ENCODE measurements around the gene TMEM72.

Gene TMEM72

DNA sequence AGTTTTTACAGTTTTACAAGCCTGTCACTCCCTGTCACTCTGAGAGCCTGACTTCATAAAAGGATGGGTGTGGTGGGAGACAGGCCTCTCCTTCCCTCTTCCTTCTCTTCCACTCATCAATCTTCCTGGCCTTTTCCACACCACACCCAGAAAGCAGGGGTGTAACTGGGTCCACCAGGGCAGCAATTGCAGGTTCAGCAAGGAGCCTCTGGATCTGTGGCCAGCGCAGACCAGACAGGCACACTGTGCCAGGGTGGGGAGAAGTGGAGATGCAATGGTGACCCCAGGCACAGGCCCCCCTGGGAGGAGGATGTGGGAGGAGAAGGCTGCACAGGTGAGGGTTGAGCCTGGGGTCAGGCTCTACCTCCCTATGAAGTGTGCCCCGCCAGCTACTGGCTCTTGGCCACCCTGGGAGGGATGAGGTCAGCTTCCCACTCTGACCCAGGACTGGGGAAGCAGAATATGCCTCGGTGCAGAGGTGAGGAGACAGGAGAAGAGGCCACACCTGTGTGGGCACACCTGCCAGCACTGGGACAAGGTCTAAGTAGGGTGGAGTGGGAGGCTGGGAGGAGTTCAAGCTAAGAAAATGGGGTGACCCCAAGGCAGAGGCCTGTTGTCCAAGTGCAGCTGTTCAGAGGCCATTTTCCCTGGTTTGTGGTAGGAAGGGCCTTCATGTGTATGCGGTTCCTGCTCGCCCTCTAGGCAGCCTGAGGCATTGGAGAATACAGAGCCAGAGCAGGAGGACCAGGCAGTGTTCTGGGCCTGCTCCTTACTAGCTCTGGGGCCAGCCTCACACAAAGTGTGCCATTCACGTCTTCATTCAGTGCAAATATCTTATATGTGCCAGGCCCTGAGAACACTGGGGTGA, 20.2 kb upstream of the TMEM72 start:
- DNase-seq: no peak

DNA sequence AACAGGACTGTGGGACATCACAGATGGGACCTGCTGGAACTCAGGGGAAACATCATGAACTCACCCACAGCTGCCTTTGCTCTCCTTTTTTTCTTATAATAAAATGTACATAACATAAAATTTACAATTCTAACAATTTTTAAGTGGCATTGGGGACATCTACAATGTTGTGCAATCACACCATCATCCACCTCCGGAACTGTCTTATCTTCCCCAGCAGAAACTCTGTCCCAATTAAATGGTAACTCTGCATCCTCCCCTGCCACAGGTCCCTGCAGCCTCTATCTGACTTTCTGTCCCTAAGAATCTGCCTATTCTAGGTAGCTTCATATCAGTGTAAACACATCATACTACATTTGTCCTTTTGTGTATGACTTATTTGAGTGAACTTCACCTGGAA, 19.4 kb upstream of the TMEM72 start:
- no peak for DNase-seq

DNA sequence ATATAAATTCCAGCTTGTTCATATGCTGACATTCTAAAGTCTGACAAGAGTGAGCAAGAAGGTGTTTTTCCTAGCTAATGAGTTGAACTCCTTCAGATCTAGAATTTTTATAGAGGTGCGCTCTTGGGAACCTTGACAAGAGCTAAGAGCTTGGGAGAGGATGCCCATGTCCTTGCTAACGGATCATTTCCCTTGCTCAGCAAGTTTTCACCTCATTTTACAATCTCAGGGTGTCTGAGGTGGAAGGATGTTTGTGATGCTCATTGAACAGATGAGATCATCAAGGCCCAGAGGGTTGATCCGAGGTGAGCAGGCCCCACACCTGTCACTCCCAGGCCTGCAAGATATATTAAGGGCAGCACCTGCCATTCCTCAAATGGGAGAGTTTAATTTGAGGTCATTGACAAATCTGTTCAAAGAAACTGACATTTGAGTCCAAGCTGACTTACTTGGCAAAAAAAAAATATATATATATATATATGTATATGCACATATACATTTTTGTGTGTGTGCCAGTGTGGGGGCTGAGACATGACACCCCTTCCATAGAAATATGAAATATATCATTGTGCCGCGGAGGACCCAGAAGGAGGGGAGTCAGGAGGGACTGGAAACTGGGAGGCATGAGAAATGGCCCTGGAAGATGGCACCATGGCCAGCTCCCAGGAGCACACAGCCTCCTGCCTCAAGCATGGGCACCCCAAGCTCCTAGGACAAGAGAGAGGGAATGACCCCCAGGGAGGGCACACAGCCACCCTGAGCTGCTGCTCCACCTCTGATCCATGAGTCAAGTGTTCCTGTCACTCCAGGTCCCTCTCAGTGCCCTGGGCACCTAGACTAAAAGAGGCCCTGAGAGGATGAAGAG, 17.3 kb upstream of the TMEM72 start:
- DNase-seq: no peak

DNA sequence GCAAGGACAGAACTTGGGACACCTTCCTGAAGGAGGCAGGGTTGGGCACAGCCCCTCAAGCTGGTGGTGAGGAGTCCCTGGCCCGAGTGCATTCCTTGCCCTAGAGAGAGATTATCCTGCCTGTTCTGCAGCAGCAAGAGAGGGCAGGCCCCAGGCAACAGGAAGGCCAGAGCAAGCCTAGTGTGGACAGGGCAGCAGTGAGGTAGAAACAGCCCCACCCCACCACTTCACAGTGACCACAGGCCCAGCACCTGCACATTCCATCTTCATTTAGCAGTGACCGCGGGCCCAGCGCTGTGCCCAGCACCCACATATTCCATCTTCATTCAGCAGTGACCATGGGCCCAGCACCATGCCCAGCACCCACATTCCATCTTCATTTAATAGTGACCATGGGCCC, 16.4 kb upstream of the TMEM72 start:
- DNase-seq: no peak

DNA sequence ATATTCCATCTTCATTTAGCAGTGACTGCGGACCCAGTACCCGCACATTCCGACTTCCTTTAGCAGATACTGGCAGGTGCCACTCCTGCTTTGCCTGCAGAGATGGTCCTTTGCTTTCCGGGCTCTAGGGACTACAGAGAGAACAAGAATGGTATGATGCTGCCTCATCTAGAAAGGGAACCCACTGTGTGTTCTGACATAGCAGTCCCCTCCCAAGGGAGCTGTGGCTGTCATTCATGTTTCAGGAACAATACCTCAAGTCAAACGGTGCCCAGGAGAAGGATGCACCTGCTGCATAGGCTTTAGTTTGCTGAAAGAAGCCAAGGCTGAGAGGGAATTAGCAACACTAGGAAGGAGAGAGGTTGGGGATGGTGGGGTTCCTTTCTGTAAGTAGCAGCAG, 15.9 kb upstream of the TMEM72 start:
- no peak for DNase-seq

DNA sequence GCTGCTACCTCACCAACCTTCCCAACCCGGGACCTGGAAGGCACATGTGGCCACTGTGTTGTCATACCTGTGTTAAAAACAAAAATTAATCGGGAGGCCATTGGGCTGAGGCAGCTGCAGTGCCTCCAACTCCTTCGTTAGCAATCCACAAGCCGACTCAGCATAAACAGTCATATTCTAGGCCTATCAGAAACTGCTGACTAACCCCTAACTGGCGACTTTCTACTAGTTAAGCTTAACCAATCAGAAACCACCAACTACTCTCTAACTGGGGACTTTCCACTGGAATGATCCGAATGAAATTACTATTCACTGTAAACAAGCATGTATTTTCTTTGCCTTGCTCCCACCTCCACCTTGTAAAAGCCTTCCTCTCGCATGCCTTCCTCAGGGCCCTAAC, 14.1 kb upstream of the TMEM72 start:
- DNase-seq: no peak

DNA sequence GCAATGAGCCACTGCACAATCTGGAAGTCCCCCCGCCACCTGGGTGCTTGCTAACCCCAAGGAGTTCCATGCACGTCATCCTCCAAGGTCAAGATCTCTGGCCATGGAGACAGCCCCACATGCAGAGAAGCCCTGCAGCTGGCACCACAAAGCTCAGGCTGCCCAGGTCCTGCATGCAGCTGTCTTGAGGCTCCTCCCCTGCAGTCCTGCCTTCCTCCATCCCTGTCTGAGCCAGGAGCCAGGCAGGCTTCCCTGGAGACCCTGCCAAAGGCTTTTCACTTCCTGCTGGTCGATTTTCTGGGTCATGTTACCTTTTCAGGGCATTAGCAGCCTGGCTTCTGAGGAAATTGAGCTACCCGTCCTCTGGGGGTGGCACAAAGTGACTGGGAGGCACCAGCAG, 12.5 kb upstream of the TMEM72 start:
- no peak for DNase-seq

DNA sequence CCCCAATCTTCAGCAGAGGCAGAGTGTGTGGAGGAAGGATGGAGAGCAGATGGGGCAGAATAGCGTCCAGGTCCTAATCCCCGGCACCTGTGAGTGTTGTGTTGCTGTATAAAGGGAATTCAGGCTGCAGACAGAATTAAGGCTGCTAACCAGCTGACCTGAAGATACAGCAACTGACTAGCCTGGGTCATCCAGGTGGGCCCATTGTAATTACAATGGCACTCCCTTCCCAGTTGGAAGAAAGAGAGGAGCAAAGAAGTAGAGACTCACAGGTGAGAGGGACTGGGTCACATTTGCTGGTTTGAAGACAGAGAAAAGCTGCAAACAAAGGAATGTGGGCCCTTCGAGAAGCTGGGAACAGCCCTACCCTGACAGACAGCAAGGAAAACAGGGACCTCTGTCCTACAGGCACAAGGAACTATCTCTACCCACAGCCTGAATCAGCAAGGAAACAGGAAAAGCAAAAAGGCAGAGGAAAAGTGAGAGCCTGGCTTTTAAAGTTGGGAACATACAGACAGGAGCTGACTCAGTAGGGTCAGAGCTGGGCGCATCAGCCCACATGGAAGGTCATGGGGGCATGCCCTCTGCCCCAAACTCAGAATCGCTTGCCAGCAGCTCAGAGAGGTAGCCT, 11.6 kb upstream of the TMEM72 start:
- no peak for DNase-seq

DNA sequence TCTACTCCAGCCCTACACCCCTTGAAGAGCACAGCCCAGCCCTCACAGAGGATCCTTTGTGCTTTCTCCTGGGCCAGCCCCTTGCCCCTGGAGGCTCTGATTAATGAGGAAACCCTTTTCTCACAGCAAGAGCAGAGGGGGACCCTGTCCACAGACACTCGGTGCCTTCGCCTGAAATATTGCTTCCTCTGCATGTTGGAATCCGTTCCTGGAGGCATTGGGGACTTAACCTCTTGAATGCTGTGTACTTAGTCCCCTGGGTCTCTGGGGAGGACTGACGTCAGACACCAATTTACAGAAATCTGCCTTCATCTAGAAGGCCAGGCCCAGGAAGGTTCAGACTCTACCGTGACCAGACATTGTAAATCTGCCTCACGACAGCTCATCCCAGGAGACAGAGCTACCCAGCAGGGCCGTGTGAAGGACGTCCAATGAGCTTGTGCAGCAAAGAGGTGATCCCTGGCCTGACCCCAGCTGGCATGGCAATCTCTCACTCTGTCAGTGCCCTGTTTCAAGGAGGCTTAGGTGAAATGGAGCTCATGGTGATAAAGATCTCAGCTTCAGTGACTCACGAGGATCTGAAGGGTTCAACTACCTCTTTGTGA, 8.1 kb upstream of the TMEM72 start:
- no peak for DNase-seq

DNA sequence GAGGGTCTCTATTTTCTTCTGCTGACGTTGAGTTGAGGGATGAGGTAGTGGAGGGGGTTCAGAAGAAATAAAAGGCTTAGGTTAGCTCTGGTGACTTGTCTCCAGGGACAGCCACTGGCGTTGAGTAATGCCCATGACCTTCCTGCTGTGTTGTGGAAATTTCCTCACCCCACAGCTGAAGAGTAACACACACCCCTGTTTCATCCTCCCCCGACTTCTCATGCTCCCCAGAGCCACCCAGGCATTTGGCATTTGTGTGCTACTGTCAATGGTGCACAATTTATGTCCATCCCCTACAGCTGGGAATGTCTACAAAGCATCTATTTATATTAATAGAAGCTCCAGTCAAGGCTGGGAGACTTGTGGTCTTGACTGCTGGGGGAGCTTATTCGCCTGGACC, 4.7 kb upstream of the TMEM72 start:
- no peak for DNase-seq

DNA sequence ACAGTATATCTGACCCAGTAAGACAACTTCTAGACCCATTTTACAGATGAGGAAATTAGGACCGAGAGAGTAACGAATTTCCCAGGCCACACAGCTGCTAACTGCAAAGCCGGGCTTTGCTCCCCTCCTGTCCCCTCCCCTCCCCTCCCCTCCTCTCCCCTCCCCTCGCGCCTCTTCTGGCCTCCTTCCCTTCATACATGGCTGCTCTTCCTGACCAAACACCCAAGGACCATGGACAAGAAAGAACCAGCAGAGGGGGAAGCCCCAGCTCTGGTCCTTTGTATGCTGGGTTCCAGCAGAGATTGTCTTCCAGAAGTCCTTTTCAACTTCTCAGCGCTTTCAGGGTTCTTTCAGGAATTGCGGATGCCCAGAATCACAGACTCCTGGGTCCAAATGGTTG, 3.6 kb upstream of the TMEM72 start:
- no peak for DNase-seq

DNA sequence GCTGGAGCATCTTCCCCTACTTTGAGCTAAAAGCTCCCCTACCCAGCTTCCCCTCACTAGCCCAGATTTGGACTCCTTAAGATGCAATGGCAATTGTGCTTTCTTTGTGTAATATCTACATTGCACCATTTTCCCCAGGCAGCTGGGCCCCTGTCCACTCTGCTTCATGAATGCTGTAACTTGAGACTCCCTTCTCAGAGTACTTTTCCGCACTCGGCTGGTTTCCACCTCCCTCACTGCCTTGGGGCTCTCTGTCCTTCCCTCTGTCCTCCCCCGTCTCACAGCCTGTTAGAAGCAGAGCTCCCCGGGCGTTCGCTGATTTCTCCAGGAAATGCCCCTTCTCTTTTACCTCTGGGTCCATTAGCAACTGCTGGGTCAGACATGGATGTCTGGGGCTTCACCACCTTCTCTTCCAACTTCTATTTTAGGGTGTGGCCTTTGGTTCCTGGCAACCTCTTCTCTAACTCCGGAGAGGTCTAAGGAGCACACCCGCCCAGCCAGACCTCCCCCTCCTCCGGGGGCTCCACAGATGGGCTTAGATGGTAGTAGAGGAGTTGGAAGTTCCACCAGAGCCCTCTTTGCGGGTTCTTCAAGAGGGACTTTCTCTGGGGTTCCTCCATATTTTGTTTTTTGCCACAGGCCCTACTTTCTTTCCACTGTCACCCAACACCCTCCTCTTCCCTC, 2.9 kb upstream of the TMEM72 start:
- no peak for DNase-seq

DNA sequence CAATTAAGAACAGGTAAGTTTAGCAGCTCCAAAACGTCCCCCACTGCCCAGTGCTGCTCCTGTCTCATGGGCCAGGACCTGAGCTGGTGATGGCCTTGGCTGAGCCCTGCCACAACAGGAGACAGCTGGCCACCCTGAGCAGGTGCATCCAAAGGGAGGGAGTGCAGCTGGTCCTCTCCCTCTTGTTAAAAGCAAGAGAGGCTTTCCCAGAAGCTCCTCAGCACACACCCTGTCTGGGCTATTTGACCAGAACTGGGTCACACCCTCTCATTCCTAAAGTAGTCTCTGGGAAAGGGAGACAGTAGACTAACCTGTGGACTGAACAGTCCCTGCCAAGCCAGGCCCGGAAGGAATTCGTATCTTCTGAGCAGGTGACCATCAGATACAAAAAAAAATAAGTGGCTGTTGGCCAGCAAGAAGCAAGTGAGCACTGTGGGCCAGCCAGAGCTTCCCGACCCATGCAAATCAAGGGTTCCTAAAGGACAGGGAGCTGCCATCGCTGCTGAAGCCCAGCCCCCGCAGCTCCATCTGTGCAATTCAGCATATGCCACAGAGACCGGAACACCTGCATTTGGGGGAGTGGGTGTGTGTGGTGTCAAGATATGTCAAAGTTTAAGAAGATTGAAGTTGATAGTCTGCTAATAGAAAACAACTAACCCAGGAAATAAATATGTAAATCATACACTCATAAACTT, 2.1 kb upstream of the TMEM72 start:
- no peak for DNase-seq

DNA sequence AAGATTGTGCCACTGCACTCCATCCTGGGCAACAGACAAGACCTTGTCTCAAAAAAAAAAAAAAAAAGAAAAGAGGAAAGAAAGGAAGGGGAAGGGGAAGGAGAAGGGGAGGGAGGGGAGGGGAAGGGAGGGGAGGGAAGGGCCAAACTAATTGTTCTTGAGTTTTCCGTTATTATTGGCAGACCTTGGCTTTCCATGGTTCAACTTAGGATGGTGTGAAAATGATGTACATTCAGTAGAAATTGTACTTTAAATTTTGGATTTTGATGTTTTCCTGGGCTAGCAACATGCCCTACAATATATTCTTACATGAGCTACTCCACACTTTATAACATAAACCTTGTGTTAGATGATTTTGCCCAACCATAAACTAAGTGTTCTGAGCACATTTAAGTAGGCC, 1.2 kb upstream of the TMEM72 start:
- no peak for DNase-seq

DNA sequence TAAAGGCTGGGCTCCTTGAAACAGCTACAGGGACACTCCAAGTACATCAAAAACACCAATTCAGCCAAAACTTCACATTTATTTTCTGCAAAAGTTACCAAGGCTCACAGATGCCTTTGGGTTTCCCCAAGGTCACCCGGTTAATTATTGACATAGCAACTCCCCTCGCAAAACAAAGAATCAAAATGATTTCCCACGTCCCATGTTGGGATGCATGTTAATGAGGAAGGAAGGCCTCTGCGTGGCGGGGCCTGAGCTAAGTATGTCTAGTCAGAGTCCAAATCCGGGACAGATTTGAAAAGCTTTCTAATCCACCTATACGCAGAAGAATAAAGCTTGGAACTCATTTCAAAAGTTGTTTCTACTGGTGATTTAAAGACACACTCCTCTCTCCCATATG, 535 bp upstream of the TMEM72 start:
- DNase-seq: no peak

DNA sequence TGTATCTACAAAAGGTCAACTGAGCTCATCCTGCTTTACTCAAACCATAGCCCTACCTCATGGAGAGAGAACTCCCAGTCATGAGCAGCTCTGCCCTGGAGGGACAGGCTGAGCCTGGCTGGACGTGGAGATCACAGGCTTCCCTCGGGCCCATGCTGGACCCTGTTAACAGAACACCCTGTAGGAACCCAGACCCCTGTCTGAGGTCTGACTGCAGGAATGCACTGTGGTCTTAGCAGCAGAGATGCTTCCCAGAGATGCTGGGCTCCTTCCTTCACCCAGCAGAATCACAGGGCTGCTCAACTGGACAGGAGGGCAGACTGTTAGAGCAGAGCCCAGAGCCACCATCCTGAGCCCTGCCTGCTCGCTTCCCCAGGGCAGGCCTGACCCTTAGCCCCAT, 814 bp downstream of the TMEM72 start:
- no peak for DNase-seq

DNA sequence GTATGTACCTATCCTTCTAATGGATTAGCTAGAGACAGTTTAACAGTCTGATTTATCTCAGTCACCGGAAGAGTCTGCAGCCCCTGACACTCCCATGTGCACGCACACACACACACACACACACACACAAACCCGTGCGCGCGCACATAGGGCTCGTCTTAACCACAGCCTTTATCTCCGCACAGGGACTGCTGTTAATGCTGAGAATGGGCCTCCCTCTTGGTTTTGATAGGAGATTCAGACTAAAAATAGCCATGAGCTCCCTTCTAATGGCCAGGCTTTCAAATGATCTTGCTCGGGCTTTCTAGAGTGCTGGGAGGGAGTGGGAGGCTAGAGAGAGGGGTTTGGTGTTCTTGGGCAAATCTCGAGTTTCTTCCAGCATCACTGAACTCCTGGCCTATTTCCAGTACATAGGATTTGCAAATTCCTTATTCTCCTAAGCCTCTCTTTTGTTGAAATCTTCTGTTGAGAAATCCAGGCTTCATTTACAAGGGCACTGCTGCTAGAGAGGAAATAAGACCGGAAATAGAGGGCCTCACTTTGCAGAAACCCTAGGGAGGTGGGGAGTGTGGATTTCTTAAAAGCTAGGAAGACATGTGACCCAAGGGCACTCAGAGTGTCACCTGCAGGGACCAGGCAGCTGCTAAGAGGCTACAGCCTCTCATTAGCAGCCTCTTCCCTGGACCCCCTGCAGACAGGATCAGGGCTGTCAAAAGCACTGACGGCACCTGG, 2.4 kb downstream of the TMEM72 start:
- no peak for DNase-seq

DNA sequence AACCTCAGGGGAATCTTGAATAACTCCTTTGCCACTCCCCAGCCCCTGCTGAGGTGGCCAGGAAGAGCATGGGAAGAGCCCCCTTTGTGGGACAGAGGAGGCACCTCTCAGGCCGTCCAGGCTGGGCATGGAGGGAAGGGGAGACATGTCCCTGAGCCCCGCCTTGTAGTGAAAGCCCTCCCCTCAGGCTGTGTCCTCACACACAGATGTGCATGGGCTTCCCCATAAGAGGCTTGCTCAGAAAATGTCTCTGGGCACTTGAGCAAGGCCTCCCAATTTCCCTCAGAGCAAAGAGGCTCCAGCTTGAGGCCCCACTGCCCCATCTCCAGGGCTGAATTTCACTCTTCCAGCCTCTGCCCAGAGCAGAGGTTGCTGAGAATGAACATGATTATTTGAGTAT, 3.8 kb downstream of the TMEM72 start:
- no peak for DNase-seq

DNA sequence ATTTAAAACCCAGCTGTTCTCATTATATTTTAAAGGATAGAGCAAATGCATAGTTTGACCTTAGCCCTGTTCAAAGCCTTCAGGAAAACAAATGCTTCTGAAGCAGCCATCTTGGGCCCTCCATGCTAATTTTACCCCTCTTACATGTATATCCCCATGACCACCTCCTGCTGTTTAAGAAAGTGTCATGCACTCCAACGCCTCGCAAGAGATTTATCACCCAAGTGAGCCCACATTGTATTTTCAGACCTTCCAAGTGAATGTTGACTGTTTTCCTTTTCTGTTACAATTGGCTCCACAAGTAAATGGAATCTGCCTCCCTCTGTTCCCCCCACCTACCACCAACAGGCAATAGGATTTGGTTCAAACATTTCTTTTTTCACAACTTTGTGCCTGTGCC, 5.3 kb downstream of the TMEM72 start:
- DNase-seq: no peak

DNA sequence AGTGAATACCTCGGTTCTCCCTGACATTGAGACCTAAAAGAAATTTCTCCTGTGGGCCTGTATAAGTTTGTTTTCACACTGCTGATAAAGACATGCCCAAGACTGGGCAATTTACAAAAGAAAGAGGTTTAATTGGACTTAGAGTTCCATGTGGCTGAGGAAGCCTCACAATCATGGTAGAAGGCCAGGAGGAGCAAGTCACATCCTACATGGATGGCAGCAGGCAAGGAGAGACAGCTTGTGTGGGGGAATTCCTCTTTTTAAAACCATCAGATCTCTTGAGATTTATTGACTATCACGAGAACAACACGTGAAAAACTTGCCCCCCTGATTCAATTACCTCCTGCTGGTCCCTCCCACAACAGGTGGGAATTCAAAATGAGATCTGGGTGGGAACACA, 6.7 kb downstream of the TMEM72 start:
- DNase-seq: no peak

DNA sequence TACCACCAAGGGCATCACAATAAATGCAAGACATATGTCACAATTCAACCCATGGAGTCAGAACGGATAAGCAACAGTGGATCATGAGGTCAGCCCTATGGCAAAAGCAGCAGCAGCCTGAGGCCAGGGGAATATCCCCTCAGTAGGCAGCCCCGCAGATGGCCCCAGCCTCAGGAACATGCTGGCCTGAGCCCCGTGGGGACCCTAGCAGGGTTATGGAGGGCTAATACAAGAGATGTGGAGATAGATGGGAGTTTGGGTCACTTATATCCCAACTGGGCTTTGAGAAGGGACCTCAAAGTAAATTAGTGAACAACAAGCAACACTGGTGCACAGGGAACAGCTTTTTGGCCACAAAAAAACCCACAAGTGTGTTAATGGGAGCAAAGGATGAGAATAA, 9.1 kb downstream of the TMEM72 start:
- DNase-seq: no peak
